Progenitor cell of endocrine pancreas (in vitro differentiated cells): ENCODE measurements around the gene COL6A5. TPM values are rescaled to one million over a fixed set of nuclear protein-coding genes. Genes with fewer than 3 reads are reported as not detected.

Source experiments
- DNase-seq: peaks from one replicate; pipeline ENCODE4 v3.0.0; 2021; ENCODE audit warnings: low spot score; ENCODE audit not compliant: unreplicated experiment
- H3K27ac Mint-ChIP-seq: 2 replicates; pipeline ENCODE4 v1.8.0; 2021; ENCODE audit warnings: mild to moderate bottlenecking, moderate library complexity, mixed read lengths
- H3K27me3 Mint-ChIP-seq: 2 replicates; pipeline ENCODE4 v1.8.0; 2021; ENCODE audit warnings: mixed read lengths
- H3K36me3 Mint-ChIP-seq: 2 replicates; pipeline ENCODE4 v1.8.0; 2022; ENCODE audit warnings: mixed read lengths; ENCODE audit not compliant: insufficient read depth
- H3K4me1 Mint-ChIP-seq: 2 replicates; pipeline ENCODE4 v1.8.0; 2021; ENCODE audit warnings: low read depth, mixed read lengths
- H3K4me3 Mint-ChIP-seq: 2 replicates; pipeline ENCODE4 v1.8.0; 2021; ENCODE audit warnings: low read depth, mild to moderate bottlenecking, moderate library complexity, mixed read lengths
- H3K9me3 Mint-ChIP-seq: 2 replicates; pipeline ENCODE4 v1.8.0; 2021; ENCODE audit warnings: low read depth, mixed read lengths
- CTCF ChIP-seq: fragments of 200-600 bp; sonication (generic); IDR thresholded peaks from one replicate; pipeline ENCODE4 v1.5.0; 2021; ENCODE audit warnings: antibody characterized with exemption, mild to moderate bottlenecking; ENCODE audit not compliant: unreplicated experiment
- total RNA-seq: library from RNA; stranded (reverse); gene quantifications from 2 replicates; pipeline ENCODE4 v1.2.1, GENCODE V29; 2021

The COL6A5 gene
- total RNA-seq, 1 donor from 2014 or later, result not detected

- Mint-ChIP-seq H3K27me3 (no peaks in the 10 kb centered on the region), H3K4me1 (no peaks in the 10 kb centered on the region), H3K4me3 (no peak overlapping the region), H3K36me3 (no peaks in the 10 kb centered on the region), H3K9me3 (no peaks in the 10 kb centered on the region), H3K27ac (no peak overlapping the region)
- DNase-seq, result no peak
- TF ChIP-seq CTCF, result no peak
Measured at GRCh38 chr3:130384476-130385025, 39.1 kb downstream of the COL6A5 start.

GRCh38 chr3:130386604-130387263, 41.3 kb downstream of the COL6A5 start:
- Mint-ChIP-seq H3K36me3 (no peaks in the 10 kb centered on the region), H3K4me3 (no peak overlapping the region), H3K9me3 (no peaks in the 10 kb centered on the region), H3K27me3 (no peaks in the 10 kb centered on the region), H3K27ac (no peak overlapping the region), H3K4me1 (no peaks in the 10 kb centered on the region)
- TF ChIP-seq CTCF, result no peak
- no peak for DNase-seq

GRCh38 chr3:130389743-130390478, 44.4 kb downstream of the COL6A5 start:
- no peaks in the 10 kb centered on the region for H3K4me1 Mint-ChIP-seq
- H3K27ac Mint-ChIP-seq, result no peak overlapping the region
- H3K4me3 Mint-ChIP-seq, result no peak overlapping the region
- H3K9me3 Mint-ChIP-seq, result no peaks in the 10 kb centered on the region
- TF ChIP-seq CTCF, result no peak
- no peak for DNase-seq
- no peaks in the 10 kb centered on the region for H3K27me3 Mint-ChIP-seq
- no peaks in the 10 kb centered on the region for H3K36me3 Mint-ChIP-seq

DNA sequence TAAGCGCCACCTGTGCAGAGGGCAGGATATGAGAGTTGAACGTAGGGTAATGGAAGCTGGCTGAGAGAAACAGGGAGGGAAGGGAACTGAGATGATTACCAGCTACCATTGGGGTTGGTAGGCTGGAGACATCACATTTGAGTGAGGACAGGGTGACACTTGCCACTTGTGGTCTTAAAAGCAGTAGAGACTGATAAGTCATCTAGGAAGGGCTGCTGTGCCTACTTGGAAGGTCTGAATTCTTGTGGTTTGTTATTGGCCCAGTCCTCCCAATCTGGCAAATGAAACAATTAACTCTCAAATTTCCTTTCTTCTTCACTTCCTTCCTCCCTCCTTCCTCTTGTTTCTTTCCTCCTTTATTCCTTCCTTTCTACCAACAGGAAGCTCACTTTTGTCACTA, 46.8 kb downstream of the COL6A5 start:
- TF ChIP-seq CTCF, result no peak
- Mint-ChIP-seq H3K4me3 (no peak overlapping the region), H3K4me1 (no peaks in the 10 kb centered on the region), H3K36me3 (no peaks in the 10 kb centered on the region), H3K27me3 (no peaks in the 10 kb centered on the region), H3K27ac (no peak overlapping the region), H3K9me3 (no peaks in the 10 kb centered on the region)
- no peak for DNase-seq

GRCh38 chr3:130393594-130393993, 48.1 kb downstream of the COL6A5 start:
- H3K4me1 Mint-ChIP-seq, result no peaks in the 10 kb centered on the region
- H3K4me3 Mint-ChIP-seq, result no peak overlapping the region
- H3K27me3 Mint-ChIP-seq, result no peaks in the 10 kb centered on the region
- H3K27ac Mint-ChIP-seq, result no peak overlapping the region
- H3K9me3 Mint-ChIP-seq, result no peaks in the 10 kb centered on the region
- no peak for TF ChIP-seq CTCF
- H3K36me3 Mint-ChIP-seq, result no peaks in the 10 kb centered on the region
- DNase-seq, result no peak
